Nephron progenitor cell (in vitro differentiated cells): Measurements from ENCODE around the gene KRTCAP2.

Experiments
- DNase-seq: peaks from one replicate; pipeline ENCODE4 v3.0.0; 2021
- H3K27ac Mint-ChIP-seq: 2 replicates; pipeline ENCODE4 v1.8.0; 2021; ENCODE audit warnings: mild to moderate bottlenecking, moderate library complexity, mixed read lengths
- H3K27me3 Mint-ChIP-seq: 2 replicates; pipeline ENCODE4 v1.8.0; 2021; ENCODE audit warnings: mild to moderate bottlenecking, low read depth, mixed read lengths; ENCODE audit not compliant: poor library complexity
- H3K36me3 Mint-ChIP-seq: 2 replicates; pipeline ENCODE4 v1.8.0; 2021; ENCODE audit warnings: low read depth, mixed read lengths
- H3K4me1 Mint-ChIP-seq: 2 replicates; pipeline ENCODE4 v1.8.0; 2021; ENCODE audit warnings: mixed read lengths
- H3K4me3 Mint-ChIP-seq: 2 replicates; pipeline ENCODE4 v1.8.0; 2021; ENCODE audit warnings: mild to moderate bottlenecking, moderate library complexity, mixed read lengths
- H3K9me3 Mint-ChIP-seq: 2 replicates; pipeline ENCODE4 v1.8.0; 2021; ENCODE audit warnings: mild to moderate bottlenecking, moderate library complexity, mixed read lengths
- CTCF ChIP-seq: fragments of 200-600 bp; sonication (generic); IDR thresholded peaks from 2 replicates; pipeline ENCODE4 v1.5.0; 2021; ENCODE audit warnings: antibody characterized with exemption

The KRTCAP2 gene

GRCh38 chr1:155175927-155176371 is 2.8 kb upstream of the KRTCAP2 start:
- peaks cover 14% of the 10 kb centered on the region for H3K36me3 Mint-ChIP-seq
- no peak for TF ChIP-seq CTCF
- no peaks in the 10 kb centered on the region for H3K9me3 Mint-ChIP-seq
- no peak for DNase-seq
- H3K27me3 Mint-ChIP-seq: peaks cover 14% of the 10 kb centered on the region
- peak overlapping the region; percentile 94 for H3K4me3 Mint-ChIP-seq
- H3K4me1 Mint-ChIP-seq: peaks cover 51% of the 10 kb centered on the region
- no peak overlapping the region for H3K27ac Mint-ChIP-seq

- H3K4me1 Mint-ChIP-seq: peaks cover 51% of the 10 kb centered on the region
These were observed 2.3 kb upstream of the KRTCAP2 start for GRCh38 chr1:155175281-155175926.

GRCh38 chr1:155174324-155175280 is 1.5 kb upstream of the KRTCAP2 start:
- Mint-ChIP-seq H3K36me3 (peaks cover 23% of the 10 kb centered on the region), H3K4me1 (peaks cover 51% of the 10 kb centered on the region), H3K27me3 (peaks cover 14% of the 10 kb centered on the region), H3K9me3 (no peaks in the 10 kb centered on the region), H3K27ac (no peak overlapping the region), H3K4me3 (peak overlapping the region; percentile 94)
- TF ChIP-seq CTCF: no peak
- peak; percentile 65 for DNase-seq

More at GRCh38 chr1:155175281-155175926, 2.3 kb upstream of the KRTCAP2 start:
- Mint-ChIP-seq H3K9me3 (no peaks in the 10 kb centered on the region), H3K27ac (no peak overlapping the region), H3K27me3 (peaks cover 14% of the 10 kb centered on the region), H3K4me3 (peak overlapping the region; percentile 94), H3K36me3 (peaks cover 17% of the 10 kb centered on the region)
- no peak for DNase-seq
- TF ChIP-seq CTCF: no peak

- Mint-ChIP-seq H3K4me1 (peaks cover 46% of the 10 kb centered on the region), H3K36me3 (peaks cover 21% of the 10 kb centered on the region), H3K9me3 (no peaks in the 10 kb centered on the region), H3K4me3 (peak within 1 kb of the TSS; percentile 94), H3K27ac (peak within 1 kb of the TSS; percentile 92), H3K27me3 (peaks cover 14% of the 10 kb centered on the region)
- peak; percentile 59 for DNase-seq
- TF ChIP-seq CTCF: no peak
These were observed 597 bp upstream of the KRTCAP2 start, which contains the start of gene TRIM46 for GRCh38 chr1:155173478-155174323. Gene TRIM46, plus strand, starts transcription at chr1:155173849. Its CDS starts 118 bp downstream, at chr1:155173967.

- Mint-ChIP-seq H3K27ac (peak overlapping the region; percentile 86), H3K27me3 (peaks cover 14% of the 10 kb centered on the region), H3K4me3 (peak overlapping the region; percentile 94), H3K9me3 (no peaks in the 10 kb centered on the region), H3K36me3 (peaks cover 20% of the 10 kb centered on the region), H3K4me1 (peaks cover 56% of the 10 kb centered on the region)
- TF ChIP-seq CTCF: no peak
- DNase-seq: no peak
These were observed 1.0 kb downstream of the KRTCAP2 start for GRCh38 chr1:155171836-155172731.
